GM23338 (cell line): ENCODE results near the gene ELOVL7. TPM values are rescaled to one million over a fixed set of nuclear protein-coding genes. Genes with fewer than 3 reads are reported as not detected.

Experiments
- ATAC-seq: fragments of 200-7000 bp; cut with Tn5 transposase; 3 replicates; pipeline ENCODE4 v1.9.1; 2020
- DNase-seq: peaks from one replicate; pipeline ENCODE4 v3.0.0-alpha.2; 2015; ENCODE audit warnings: low spot score
- H2AFZ ChIP-seq: fragments of 200-600 bp; sonication (generic); 2 replicates; pipeline ENCODE4 v1.8.0; 2016; ENCODE audit warnings: antibody characterized with exemption, mild to moderate bottlenecking, moderate library complexity
- H3F3A ChIP-seq: fragments of 200-600 bp; sonication (generic); replicated peaks from 2 replicates; pipeline ENCODE4 v1.8.0; 2017; ENCODE audit warnings: antibody characterized with exemption, mixed run types, low read depth
- H3K27ac ChIP-seq: fragments of 200-600 bp; sonication (generic); 2 replicates; pipeline ENCODE4 v1.6.1; 2016; ENCODE audit warnings: low read depth
- H3K27me3 ChIP-seq: fragments of 200-600 bp; sonication (generic); 2 replicates; pipeline ENCODE4 v1.8.0; 2016; ENCODE audit warnings: mild to moderate bottlenecking, mixed run types, moderate library complexity; ENCODE audit not compliant: insufficient read depth
- H3K36me3 ChIP-seq: fragments of 200-600 bp; sonication (generic); 2 replicates; pipeline ENCODE4 v1.8.0; 2016; ENCODE audit warnings: mild to moderate bottlenecking; ENCODE audit not compliant: insufficient read depth
- H3K4me1 ChIP-seq: fragments of 200-600 bp; sonication (generic); 2 replicates; pipeline ENCODE4 v1.8.0; 2016; ENCODE audit warnings: mild to moderate bottlenecking, moderate library complexity; ENCODE audit not compliant: insufficient read depth
- H3K4me2 ChIP-seq: fragments of 200-600 bp; sonication (generic); 2 replicates; pipeline ENCODE4 v1.7.1; 2017; ENCODE audit warnings: mixed run types
- H3K4me3 ChIP-seq: fragments of 200-600 bp; sonication (generic); 2 replicates; pipeline ENCODE4 v1.6.1; 2016; ENCODE audit warnings: mixed run types
- H3K79me2 ChIP-seq: fragments of 200-600 bp; sonication (generic); replicated peaks from 2 replicates; pipeline ENCODE4 v1.8.0; 2017; ENCODE audit warnings: mild to moderate bottlenecking; ENCODE audit not compliant: insufficient read depth
- H3K9me2 ChIP-seq: fragments of 200-600 bp; sonication (generic); 2 replicates; pipeline ENCODE4 v1.8.0; 2017; ENCODE audit not compliant: insufficient read depth
- H4K20me1 ChIP-seq: fragments of 200-600 bp; sonication (generic); replicated peaks from 2 replicates; pipeline ENCODE4 v1.8.0; 2017; ENCODE audit warnings: mild to moderate bottlenecking; ENCODE audit not compliant: insufficient read depth
- H3K27ac Mint-ChIP-seq: 2 replicates; pipeline ENCODE4 v1.8.0; 2020; ENCODE audit warnings: inconsistent platforms, mild to moderate bottlenecking, moderate library complexity, mixed read lengths
- H3K27me3 Mint-ChIP-seq: 3 replicates; pipeline ENCODE4 v1.8.0; 2022; ENCODE audit warnings: low read depth, mild to moderate bottlenecking, moderate library complexity, mixed read lengths, inconsistent platforms; ENCODE audit not compliant: insufficient read depth, poor library complexity
- H3K36me3 Mint-ChIP-seq: 3 replicates; pipeline ENCODE4 v1.8.0; 2021; ENCODE audit warnings: low read depth, mild to moderate bottlenecking, inconsistent platforms, moderate library complexity, mixed read lengths
- H3K4me1 Mint-ChIP-seq: 3 replicates; pipeline ENCODE4 v1.8.0; 2020; ENCODE audit warnings: mild to moderate bottlenecking, inconsistent platforms, mixed read lengths
- H3K4me3 Mint-ChIP-seq: 3 replicates; pipeline ENCODE4 v1.8.0; 2021; ENCODE audit warnings: moderate library complexity, mild to moderate bottlenecking, inconsistent platforms, mixed read lengths
- H3K9me3 Mint-ChIP-seq: 3 replicates; pipeline ENCODE4 v1.8.0; 2020; ENCODE audit warnings: moderate library complexity, mild to moderate bottlenecking, inconsistent platforms, mixed read lengths
- CREB1 ChIP-seq: fragments of 250-450 bp; sonication (Bioruptor Pico); IDR thresholded peaks from 2 replicates; pipeline ENCODE4 v1.5.0; 2020; ENCODE audit warnings: low read depth, mild to moderate bottlenecking, moderate library complexity
- CTCF ChIP-seq, 2 experiments: fragments of 200-600 bp in 1 of 2; sonication (generic) in 1 of 2; conservative IDR thresholded peaks; 2 replicates each; pipeline versions ENCODE4 v1.5.1 to v1.6.1; 2016 to 2017; ENCODE audit warnings: antibody characterized with exemption in 2 of 2, low read depth in 2 of 2, mild to moderate bottlenecking in 2 of 2, moderate library complexity in 1 of 2
- EZH2 ChIP-seq: fragments of 200-600 bp; sonication (generic); IDR thresholded peaks from one replicate; pipeline ENCODE4 v1.8.0; 2017; ENCODE audit warnings: antibody characterized with exemption, mild to moderate bottlenecking, low read depth; ENCODE audit not compliant: unreplicated experiment
- EZH2phosphoT487 ChIP-seq: fragments of 200-600 bp; sonication (generic); IDR thresholded peaks from one replicate; pipeline ENCODE4 v1.8.1; 2018; ENCODE audit warnings: antibody characterized with exemption; ENCODE audit not compliant: unreplicated experiment
- JUNB ChIP-seq: IDR thresholded peaks from one replicate; pipeline ENCODE4 v1.6.1; 2016; ENCODE audit warnings: antibody characterized with exemption; ENCODE audit not compliant: unreplicated experiment
- NANOG ChIP-seq: IDR thresholded peaks from 2 replicates; pipeline ENCODE4 v1.6.1; 2016; ENCODE audit warnings: antibody characterized with exemption, borderline replicate concordance
- POLR2AphosphoS5 ChIP-seq: IDR thresholded peaks from 2 replicates; pipeline ENCODE4 v1.6.1; 2016; ENCODE audit warnings: antibody characterized with exemption, low read depth
- REST ChIP-seq: IDR thresholded peaks from one replicate; pipeline ENCODE4 v1.6.1; 2018; ENCODE audit warnings: antibody characterized with exemption; ENCODE audit not compliant: unreplicated experiment
- STAT1 ChIP-seq: IDR thresholded peaks from one replicate; pipeline ENCODE4 v1.6.1; 2016; ENCODE audit warnings: antibody characterized with exemption; ENCODE audit not compliant: unreplicated experiment
- ZNF114 ChIP-seq: fragments of 250-450 bp; sonication (Bioruptor Pico); IDR thresholded peaks from 2 replicates; pipeline ENCODE4 v1.5.0; 2020; ENCODE audit warnings: mild to moderate bottlenecking, moderate library complexity
- polyA plus RNA-seq: library from polyadenylated mRNA; unstranded; fragments of >200 nt; fragmentation: Nextera tagmentation; extraction: Ambion mirVana; gene quantifications from 2 replicates; pipeline ENCODE4 v1.2.1, GENCODE V29; 2016
- total RNA-seq: library from RNA; depleted of rRNA; stranded (reverse); fragments of >200 nt; shearing (Covaris generic); gene quantifications from 2 replicates; pipeline ENCODE4 v1.2.3, GENCODE V29; 2014
- TF ChIP-seq, protein P1 (sequence below): fragments of 250-450 bp; sonication (Bioruptor Pico); IDR thresholded peaks from 2 replicates; pipeline ENCODE4 v1.5.0; 2020; ENCODE audit warnings: mild to moderate bottlenecking, moderate library complexity

The ELOVL7 gene
- total and polyA plus RNA-seq, 2 experiments from 2014 or later = 2.3 to 7.0 TPM

GRCh38 chr5:60829490-60830266 is 14.4 kb downstream of the ELOVL7 start:
- Mint-ChIP-seq H3K27ac (no peak overlapping the region), H3K9me3 (no peaks in the 10 kb centered on the region), H3K4me3 (no peak overlapping the region), H3K4me1 (no peaks in the 10 kb centered on the region), H3K36me3 (no peaks in the 10 kb centered on the region), H3K27me3 (no peaks in the 10 kb centered on the region)
- Histone ChIP-seq H3K79me2 (no peaks in the 10 kb centered on the region; the same call in 1 of the 2 replicates), H3K36me3 (no peaks in the 10 kb centered on the region), H3K4me3 (no peak overlapping the region), H3K4me2 (no peak overlapping the region), H4K20me1 (0 out of 2 replicates have a peak, but pooled peaks cover 4% of the 10 kb centered on the region), H3F3A (no peaks in the 10 kb centered on the region), H3K27ac (no peak overlapping the region), H3K9me2 (no peaks in the 10 kb centered on the region; the same call in 1 of the 2 replicates), H3K27me3 (no peaks in the 10 kb centered on the region), H3K4me1 (no peaks in the 10 kb centered on the region), H2AFZ (no peak overlapping the region)
- TF ChIP-seq NANOG (no peak), CREB1 (CRISPR knock-in tag) (no peak), POLR2AphosphoS5 (no peak), EZH2phosphoT487 (no peak), STAT1 (no peak), REST (no peak), JUNB (no peak), EZH2 (no peak), CTCF (conservative IDR thresholded peaks at IDR 0.05; ENCODE audit: low read depth in 2 of 2) (no peak), ZNF114 (no peak)
- TF ChIP-seq, protein P1, sequence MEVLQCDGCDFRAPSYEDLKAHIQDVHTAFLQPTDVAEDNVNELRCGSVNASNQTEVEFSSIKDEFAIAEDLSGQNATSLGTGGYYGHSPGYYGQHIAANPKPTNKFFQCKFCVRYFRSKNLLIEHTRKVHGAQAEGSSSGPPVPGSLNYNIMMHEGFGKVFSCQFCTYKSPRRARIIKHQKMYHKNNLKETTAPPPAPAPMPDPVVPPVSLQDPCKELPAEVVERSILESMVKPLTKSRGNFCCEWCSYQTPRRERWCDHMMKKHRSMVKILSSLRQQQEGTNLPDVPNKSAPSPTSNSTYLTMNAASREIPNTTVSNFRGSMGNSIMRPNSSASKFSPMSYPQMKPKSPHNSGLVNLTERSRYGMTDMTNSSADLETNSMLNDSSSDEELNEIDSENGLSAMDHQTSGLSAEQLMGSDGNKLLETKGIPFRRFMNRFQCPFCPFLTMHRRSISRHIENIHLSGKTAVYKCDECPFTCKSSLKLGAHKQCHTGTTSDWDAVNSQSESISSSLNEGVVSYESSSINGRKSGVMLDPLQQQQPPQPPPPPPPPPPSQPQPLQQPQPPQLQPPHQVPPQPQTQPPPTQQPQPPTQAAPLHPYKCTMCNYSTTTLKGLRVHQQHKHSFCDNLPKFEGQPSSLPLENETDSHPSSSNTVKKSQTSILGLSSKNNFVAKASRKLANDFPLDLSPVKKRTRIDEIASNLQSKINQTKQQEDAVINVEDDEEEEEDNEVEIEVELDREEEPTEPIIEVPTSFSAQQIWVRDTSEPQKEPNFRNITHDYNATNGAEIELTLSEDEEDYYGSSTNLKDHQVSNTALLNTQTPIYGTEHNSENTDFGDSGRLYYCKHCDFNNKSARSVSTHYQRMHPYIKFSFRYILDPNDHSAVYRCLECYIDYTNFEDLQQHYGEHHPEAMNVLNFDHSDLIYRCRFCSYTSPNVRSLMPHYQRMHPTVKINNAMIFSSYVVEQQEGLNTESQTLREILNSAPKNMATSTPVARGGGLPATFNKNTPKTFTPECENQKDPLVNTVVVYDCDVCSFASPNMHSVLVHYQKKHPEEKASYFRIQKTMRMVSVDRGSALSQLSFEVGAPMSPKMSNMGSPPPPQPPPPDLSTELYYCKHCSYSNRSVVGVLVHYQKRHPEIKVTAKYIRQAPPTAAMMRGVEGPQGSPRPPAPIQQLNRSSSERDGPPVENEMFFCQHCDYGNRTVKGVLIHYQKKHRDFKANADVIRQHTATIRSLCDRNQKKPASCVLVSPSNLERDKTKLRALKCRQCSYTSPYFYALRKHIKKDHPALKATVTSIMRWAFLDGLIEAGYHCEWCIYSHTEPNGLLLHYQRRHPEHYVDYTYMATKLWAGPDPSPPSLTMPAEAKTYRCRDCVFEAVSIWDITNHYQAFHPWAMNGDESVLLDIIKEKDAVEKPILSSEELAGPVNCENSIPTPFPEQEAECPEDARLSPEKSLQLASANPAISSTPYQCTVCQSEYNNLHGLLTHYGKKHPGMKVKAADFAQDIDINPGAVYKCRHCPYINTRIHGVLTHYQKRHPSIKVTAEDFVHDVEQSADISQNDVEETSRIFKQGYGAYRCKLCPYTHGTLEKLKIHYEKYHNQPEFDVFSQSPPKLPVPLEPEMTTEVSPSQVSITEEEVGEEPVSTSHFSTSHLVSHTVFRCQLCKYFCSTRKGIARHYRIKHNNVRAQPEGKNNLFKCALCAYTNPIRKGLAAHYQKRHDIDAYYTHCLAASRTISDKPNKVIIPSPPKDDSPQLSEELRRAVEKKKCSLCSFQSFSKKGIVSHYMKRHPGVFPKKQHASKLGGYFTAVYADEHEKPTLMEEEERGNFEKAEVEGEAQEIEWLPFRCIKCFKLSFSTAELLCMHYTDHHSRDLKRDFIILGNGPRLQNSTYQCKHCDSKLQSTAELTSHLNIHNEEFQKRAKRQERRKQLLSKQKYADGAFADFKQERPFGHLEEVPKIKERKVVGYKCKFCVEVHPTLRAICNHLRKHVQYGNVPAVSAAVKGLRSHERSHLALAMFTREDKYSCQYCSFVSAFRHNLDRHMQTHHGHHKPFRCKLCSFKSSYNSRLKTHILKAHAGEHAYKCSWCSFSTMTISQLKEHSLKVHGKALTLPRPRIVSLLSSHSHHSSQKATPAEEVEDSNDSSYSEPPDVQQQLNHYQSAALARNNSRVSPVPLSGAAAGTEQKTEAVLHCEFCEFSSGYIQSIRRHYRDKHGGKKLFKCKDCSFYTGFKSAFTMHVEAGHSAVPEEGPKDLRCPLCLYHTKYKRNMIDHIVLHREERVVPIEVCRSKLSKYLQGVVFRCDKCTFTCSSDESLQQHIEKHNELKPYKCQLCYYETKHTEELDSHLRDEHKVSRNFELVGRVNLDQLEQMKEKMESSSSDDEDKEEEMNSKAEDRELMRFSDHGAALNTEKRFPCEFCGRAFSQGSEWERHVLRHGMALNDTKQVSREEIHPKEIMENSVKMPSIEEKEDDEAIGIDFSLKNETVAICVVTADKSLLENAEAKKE = no peak
- no peak for DNase-seq
- ATAC-seq = no peak
